ENCODE measurements around the gene PKNOX2. TPM values are rescaled to one million over a fixed set of nuclear protein-coding genes. Genes with fewer than 3 reads are reported as not detected.

PKNOX2 gene
- total RNA-seq, 1 experiment from 2014 or later, result 3.7 TPM

DNA sequence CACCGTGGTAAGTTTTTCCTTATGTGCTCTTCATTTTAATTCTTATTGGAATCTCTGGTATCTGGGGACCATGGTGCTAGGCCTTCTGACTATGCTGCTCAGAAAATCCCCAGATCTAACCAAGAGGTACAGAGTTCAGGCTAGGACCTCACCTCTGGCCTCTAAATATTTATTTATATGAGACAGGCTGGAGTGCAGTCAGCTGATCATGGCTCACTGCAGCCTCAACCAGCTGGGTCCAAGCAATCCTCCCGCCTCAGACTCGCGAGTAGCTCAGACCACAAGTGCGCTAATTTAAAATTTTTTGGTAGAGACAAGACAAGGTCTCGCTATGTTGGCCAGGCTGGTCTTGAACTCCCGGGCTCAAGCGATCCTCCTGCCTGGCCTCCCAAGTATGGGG lies 38.4 kb downstream of the PKNOX2 start (continued):
- TF ChIP-seq, protein P1, sequence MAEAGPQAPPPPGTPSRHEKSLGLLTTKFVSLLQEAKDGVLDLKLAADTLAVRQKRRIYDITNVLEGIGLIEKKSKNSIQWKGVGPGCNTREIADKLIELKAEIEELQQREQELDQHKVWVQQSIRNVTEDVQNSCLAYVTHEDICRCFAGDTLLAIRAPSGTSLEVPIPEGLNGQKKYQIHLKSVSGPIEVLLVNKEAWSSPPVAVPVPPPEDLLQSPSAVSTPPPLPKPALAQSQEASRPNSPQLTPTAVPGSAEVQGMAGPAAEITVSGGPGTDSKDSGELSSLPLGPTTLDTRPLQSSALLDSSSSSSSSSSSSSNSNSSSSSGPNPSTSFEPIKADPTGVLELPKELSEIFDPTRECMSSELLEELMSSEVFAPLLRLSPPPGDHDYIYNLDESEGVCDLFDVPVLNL (CRISPR knock-in tag; IDR thresholded peaks at IDR 0.05; ENCODE audit: borderline replicate concordance, low read depth), result no peak
- TF ChIP-seq CREM (CRISPR knock-in tag; IDR thresholded peaks at IDR 0.05), result no peak
- no peak for TF ChIP-seq OVOL2 (CRISPR knock-in tag; IDR thresholded peaks at IDR 0.05; ENCODE audit: borderline replicate concordance)
- no peak for TF ChIP-seq GABPB1 (CRISPR knock-in tag; IDR thresholded peaks at IDR 0.05)
- no peak for TF ChIP-seq CREB1 (CRISPR knock-in tag; IDR thresholded peaks at IDR 0.05)
- TF ChIP-seq ATF1 (CRISPR knock-in tag; IDR thresholded peaks at IDR 0.05), result no peak
- TF ChIP-seq, protein P2, sequence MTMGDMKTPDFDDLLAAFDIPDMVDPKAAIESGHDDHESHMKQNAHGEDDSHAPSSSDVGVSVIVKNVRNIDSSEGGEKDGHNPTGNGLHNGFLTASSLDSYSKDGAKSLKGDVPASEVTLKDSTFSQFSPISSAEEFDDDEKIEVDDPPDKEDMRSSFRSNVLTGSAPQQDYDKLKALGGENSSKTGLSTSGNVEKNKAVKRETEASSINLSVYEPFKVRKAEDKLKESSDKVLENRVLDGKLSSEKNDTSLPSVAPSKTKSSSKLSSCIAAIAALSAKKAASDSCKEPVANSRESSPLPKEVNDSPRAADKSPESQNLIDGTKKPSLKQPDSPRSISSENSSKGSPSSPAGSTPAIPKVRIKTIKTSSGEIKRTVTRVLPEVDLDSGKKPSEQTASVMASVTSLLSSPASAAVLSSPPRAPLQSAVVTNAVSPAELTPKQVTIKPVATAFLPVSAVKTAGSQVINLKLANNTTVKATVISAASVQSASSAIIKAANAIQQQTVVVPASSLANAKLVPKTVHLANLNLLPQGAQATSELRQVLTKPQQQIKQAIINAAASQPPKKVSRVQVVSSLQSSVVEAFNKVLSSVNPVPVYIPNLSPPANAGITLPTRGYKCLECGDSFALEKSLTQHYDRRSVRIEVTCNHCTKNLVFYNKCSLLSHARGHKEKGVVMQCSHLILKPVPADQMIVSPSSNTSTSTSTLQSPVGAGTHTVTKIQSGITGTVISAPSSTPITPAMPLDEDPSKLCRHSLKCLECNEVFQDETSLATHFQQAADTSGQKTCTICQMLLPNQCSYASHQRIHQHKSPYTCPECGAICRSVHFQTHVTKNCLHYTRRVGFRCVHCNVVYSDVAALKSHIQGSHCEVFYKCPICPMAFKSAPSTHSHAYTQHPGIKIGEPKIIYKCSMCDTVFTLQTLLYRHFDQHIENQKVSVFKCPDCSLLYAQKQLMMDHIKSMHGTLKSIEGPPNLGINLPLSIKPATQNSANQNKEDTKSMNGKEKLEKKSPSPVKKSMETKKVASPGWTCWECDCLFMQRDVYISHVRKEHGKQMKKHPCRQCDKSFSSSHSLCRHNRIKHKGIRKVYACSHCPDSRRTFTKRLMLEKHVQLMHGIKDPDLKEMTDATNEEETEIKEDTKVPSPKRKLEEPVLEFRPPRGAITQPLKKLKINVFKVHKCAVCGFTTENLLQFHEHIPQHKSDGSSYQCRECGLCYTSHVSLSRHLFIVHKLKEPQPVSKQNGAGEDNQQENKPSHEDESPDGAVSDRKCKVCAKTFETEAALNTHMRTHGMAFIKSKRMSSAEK (CRISPR knock-in tag; IDR thresholded peaks at IDR 0.05; ENCODE audit: borderline replicate concordance), result no peak
- TF ChIP-seq, protein P3, sequence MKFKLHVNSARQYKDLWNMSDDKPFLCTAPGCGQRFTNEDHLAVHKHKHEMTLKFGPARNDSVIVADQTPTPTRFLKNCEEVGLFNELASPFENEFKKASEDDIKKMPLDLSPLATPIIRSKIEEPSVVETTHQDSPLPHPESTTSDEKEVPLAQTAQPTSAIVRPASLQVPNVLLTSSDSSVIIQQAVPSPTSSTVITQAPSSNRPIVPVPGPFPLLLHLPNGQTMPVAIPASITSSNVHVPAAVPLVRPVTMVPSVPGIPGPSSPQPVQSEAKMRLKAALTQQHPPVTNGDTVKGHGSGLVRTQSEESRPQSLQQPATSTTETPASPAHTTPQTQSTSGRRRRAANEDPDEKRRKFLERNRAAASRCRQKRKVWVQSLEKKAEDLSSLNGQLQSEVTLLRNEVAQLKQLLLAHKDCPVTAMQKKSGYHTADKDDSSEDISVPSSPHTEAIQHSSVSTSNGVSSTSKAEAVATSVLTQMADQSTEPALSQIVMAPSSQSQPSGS (CRISPR knock-in tag; IDR thresholded peaks at IDR 0.05; ENCODE audit: borderline replicate concordance, low read depth), result no peak
- TF ChIP-seq, protein P4, sequence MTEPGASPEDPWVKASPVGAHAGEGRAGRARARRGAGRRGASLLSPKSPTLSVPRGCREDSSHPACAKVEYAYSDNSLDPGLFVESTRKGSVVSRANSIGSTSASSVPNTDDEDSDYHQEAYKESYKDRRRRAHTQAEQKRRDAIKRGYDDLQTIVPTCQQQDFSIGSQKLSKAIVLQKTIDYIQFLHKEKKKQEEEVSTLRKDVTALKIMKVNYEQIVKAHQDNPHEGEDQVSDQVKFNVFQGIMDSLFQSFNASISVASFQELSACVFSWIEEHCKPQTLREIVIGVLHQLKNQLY (CRISPR knock-in tag; IDR thresholded peaks at IDR 0.05), result no peak
- TF ChIP-seq ZBTB21 (CRISPR knock-in tag; IDR thresholded peaks at IDR 0.05; ENCODE audit: borderline replicate concordance), result no peak

DNA sequence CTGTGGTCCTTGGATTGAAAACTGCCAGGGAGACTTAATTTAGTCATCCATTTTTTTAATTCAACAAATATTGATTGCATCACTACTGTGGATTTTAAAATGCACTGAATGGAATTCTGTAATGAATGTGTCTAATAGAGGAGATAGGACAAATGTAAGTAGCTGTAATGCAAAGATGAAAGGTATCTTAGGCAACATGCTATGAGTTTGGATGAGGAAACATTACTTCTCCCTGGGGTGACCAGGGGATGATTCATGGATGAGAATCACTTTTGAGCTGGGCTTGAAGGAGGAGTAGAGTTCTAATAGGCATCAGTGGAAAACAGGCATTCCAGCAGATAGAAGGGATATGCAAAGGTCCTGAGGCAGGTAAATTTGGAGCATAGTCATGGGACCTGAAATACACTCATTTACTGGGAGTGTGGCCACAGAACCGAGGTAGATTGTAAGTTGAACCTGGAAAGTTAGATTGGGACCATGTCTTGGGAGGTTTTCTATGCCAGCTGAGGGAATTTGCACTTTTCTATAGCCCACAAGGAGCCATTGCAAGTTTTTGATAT lies 43.4 kb downstream of the PKNOX2 start:
- no peaks in the 10 kb centered on the region for H3K9me3 Mint-ChIP-seq
- ATAC-seq, result no peak
- peaks cover 4% of the 10 kb centered on the region for H3K27me3 Mint-ChIP-seq (ENCODE audit: low read depth)
- TF ChIP-seq GABPB1 (CRISPR knock-in tag; IDR thresholded peaks at IDR 0.05) (no peak), FOXJ3 (CRISPR knock-in tag; IDR thresholded peaks at IDR 0.05; ENCODE audit: borderline replicate concordance) (no peak), NFE2L1 (CRISPR knock-in tag; IDR thresholded peaks at IDR 0.05) (no peak), HMGA2 (CRISPR knock-in tag; IDR thresholded peaks at IDR 0.05) (no peak), ZNF138 (CRISPR knock-in tag; conservative IDR thresholded peaks at IDR 0.05) (no peak), FOXP1 (CRISPR knock-in tag; IDR thresholded peaks at IDR 0.05; ENCODE audit: borderline replicate concordance) (no peak)
- TF ChIP-seq, protein P5, sequence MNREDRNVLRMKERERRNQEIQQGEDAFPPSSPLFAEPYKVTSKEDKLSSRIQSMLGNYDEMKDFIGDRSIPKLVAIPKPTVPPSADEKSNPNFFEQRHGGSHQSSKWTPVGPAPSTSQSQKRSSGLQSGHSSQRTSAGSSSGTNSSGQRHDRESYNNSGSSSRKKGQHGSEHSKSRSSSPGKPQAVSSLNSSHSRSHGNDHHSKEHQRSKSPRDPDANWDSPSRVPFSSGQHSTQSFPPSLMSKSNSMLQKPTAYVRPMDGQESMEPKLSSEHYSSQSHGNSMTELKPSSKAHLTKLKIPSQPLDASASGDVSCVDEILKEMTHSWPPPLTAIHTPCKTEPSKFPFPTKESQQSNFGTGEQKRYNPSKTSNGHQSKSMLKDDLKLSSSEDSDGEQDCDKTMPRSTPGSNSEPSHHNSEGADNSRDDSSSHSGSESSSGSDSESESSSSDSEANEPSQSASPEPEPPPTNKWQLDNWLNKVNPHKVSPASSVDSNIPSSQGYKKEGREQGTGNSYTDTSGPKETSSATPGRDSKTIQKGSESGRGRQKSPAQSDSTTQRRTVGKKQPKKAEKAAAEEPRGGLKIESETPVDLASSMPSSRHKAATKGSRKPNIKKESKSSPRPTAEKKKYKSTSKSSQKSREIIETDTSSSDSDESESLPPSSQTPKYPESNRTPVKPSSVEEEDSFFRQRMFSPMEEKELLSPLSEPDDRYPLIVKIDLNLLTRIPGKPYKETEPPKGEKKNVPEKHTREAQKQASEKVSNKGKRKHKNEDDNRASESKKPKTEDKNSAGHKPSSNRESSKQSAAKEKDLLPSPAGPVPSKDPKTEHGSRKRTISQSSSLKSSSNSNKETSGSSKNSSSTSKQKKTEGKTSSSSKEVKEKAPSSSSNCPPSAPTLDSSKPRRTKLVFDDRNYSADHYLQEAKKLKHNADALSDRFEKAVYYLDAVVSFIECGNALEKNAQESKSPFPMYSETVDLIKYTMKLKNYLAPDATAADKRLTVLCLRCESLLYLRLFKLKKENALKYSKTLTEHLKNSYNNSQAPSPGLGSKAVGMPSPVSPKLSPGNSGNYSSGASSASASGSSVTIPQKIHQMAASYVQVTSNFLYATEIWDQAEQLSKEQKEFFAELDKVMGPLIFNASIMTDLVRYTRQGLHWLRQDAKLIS (CRISPR knock-in tag; IDR thresholded peaks at IDR 0.05; ENCODE audit: borderline replicate concordance), result no peak
- TF ChIP-seq, protein P4 (CRISPR knock-in tag; IDR thresholded peaks at IDR 0.05), result no peak
- TF ChIP-seq, protein P6, sequence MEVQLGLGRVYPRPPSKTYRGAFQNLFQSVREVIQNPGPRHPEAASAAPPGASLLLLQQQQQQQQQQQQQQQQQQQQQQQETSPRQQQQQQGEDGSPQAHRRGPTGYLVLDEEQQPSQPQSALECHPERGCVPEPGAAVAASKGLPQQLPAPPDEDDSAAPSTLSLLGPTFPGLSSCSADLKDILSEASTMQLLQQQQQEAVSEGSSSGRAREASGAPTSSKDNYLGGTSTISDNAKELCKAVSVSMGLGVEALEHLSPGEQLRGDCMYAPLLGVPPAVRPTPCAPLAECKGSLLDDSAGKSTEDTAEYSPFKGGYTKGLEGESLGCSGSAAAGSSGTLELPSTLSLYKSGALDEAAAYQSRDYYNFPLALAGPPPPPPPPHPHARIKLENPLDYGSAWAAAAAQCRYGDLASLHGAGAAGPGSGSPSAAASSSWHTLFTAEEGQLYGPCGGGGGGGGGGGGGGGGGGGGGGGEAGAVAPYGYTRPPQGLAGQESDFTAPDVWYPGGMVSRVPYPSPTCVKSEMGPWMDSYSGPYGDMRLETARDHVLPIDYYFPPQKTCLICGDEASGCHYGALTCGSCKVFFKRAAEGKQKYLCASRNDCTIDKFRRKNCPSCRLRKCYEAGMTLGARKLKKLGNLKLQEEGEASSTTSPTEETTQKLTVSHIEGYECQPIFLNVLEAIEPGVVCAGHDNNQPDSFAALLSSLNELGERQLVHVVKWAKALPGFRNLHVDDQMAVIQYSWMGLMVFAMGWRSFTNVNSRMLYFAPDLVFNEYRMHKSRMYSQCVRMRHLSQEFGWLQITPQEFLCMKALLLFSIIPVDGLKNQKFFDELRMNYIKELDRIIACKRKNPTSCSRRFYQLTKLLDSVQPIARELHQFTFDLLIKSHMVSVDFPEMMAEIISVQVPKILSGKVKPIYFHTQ (CRISPR knock-in tag; IDR thresholded peaks at IDR 0.05), result no peak
- TF ChIP-seq, protein P7, sequence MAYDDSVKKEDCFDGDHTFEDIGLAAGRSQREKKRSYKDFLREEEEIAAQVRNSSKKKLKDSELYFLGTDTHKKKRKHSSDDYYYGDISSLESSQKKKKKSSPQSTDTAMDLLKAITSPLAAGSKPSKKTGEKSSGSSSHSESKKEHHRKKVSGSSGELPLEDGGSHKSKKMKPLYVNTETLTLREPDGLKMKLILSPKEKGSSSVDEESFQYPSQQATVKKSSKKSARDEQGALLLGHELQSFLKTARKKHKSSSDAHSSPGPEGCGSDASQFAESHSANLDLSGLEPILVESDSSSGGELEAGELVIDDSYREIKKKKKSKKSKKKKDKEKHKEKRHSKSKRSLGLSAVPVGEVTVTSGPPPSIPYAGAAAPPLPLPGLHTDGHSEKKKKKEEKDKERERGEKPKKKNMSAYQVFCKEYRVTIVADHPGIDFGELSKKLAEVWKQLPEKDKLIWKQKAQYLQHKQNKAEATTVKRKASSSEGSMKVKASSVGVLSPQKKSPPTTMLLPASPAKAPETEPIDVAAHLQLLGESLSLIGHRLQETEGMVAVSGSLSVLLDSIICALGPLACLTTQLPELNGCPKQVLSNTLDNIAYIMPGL (CRISPR knock-in tag; IDR thresholded peaks at IDR 0.05), result no peak

More for the DNA sequence above, 43.4 kb downstream of the PKNOX2 start:
- DNase-seq (ENCODE audit: low spot score), result no peak
- no peaks in the 10 kb centered on the region for H3K36me3 Mint-ChIP-seq
- H3K4me3 Mint-ChIP-seq, result no peak overlapping the region
- ChIA-PET POLR2A (no interaction called here), CTCF (interaction anchor here (1.4 kb wide), 1 partner anchor 66 kb away, joined by 4 read pairs; no protein-coding TSS in a partner anchor)
- H3K27ac Mint-ChIP-seq, result no peak overlapping the region
- peaks cover 35% of the 10 kb centered on the region for H3K4me1 Mint-ChIP-seq

Measured in WTC11 (cell line).